COR-L47 (cell line): ENCODE data around the gene SLAMF9.
"Not testable (repeated sequence)": the region's sequence is repeated elsewhere in the genome, so short reads cannot be mapped to it uniquely, and the experiment has no call there.

ENCODE experiments used
- DNase-seq: peaks from one replicate; lab custom pipeline; 2025; lab: John Stamatoyannopoulos, UW

The SLAMF9 gene

DNA sequence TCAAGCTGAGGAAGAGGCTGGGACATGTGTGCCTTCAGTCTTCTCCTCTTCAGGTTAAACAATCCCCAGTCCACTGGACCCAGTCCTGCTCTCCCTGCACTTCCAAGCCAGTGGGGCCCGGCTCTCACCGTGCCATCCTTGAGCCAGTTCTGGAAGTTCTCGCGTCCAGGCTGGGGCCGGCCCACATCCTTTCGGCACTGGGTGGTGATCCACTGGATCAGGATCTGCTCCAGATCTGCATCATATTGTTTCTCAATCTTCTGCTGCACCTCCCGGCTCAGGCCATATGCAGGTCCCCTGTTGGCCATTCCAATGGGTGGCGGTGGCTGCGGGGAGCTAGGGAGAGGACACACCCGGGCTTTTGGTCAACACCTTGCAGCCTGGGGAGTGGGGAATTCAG, 33.8 kb downstream of the SLAMF9 start:
- DNase-seq = no peak

DNA sequence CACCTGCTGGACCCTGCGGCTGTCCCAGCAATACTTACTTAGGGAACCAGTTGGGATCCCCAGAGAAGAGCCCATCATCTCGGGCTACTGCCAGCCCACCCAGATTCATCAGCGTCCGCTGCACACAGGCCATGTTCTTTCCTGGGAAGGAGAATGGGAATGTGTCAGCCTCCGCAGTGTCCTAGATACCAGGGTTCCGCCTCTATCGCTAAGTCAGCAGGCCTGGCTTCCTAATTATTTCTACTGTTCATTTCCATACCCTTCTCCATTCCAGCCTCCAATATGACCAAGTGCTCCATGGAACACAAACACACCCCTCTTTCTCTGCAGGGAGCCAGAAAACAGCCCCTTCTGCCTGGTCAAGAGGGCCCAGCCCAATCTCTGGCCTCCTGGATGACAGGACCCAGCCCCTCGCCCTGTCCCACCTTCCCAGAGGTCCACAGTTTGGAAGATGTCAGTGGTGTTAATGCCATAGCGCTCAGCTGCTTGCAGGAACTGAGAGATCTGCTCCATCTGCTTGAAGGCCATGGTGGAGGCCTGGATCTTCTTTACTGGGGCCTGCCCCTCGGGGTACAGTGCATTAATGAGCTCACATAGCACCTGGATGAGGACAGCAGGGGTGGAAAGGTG, 34.7 kb downstream of the SLAMF9 start:
- DNase-seq = no peak

DNA sequence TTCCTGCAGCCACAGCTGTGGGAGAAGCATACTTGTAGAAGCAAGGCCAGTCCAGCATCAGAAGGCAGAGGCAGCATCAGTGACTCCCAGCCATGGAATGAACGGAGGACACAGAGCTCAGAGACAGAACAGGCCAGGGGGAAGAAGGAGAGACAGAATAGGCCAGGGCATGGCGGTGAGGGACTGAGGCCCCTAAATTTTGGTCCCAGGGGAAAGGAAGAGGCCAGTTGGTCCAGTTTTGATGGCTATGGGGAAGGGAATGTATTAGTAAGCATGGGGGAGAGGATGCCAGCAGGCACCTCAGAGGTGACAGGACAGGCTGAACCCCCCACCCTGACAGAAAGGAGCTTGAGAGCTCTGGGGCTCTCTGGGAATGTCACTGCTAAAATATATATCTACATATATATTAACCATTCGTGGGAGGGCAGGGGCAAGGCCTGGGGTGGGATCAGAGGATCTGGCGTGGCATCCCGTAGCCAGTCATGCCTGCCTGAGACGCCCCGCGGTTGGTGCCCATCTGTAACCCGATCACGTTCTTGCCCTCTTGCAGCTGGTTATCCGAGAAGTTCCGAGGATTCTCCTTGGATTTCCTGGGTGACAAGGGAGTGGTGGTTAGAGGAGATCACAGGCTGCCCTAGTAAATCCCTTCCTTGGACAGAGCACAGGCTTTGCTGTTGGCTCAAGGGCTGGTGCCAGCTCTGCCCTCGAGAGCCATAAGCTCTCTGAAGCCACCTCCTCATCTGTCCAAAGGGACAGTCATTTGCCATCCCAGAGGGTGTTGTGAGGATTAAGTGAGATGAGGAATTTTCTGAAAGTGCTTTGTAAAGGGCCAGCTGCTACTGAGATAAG, 35.5 kb downstream of the SLAMF9 start:
- DNase-seq = no peak

DNA sequence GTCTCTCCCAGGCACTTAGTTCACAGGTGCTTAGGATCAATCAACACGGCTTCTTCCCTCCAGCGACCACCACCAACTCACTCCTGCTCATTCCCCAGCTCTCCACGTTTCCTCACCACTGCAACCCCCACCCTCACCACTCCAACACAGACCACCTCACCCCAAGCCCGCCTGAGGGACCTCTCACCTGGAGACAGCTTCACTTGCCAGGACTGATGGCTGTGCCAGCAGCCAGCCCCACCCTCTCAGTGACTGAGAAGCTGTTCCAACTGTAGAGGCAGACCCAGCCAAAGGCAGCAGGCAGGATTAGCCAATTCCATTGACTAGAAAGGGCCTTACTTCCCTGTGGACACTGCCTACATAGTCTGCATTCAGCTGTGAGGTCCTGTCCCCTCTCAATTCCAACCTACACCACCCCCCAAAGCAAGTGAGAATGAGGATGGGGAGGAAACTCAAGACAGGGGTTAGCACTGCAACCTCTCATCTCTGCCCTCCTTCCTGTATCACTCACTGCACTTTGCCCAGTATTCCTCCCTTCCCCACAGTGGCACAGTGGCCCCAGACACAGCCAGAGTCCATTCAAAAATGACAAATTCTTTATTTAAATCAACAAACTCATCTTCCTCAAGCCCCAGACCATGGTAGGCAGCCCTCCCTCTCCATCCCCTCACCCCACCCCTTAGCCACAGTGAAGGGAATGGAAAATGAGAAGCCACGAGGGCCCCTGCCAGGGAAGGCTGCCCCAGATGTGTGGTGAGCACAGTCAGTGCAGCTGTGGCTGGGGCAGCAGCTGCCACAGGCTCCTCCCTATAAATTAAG, 36.3 kb downstream of the SLAMF9 start:
- DNase-seq = no peak

DNA sequence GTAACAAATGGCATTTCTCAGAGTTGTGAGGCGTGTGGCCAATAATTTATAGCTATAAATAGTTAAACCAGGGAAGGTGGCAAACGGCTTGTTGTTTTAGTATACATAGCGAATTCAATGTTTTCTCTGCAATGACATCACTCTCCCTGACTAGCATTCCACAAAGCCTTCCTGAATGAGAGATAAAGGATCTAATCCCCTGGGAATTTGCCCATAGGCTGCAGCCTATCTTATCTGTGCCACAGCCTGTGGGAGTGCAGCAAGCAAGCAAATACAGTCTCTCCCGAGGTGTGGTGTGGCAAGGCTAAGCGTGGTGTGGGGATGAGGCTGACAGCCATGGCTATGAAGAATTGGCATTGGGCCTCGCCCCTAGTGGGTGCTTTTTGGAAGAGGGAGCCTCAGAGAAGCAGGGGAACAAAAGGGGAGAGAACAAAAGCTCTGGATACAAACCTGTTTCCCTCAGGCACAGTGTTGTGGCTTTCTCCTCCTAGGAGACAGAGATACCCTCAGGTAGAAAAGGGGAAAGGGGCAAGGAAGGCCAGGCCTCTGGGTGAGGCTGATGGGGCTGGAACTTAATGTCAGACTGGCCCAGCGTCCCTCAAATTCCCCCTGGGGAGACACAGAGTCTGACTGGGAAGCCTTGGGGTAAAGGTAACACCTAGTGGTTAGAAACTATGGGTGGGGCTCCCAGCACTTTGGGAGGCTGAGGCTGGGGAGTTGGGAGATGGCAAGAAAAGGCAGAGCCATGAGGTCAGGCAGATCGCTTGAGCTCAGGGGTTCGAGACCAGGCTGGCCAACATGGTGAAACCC, 37.6 kb downstream of the SLAMF9 start:
- DNase-seq = no peak

DNA sequence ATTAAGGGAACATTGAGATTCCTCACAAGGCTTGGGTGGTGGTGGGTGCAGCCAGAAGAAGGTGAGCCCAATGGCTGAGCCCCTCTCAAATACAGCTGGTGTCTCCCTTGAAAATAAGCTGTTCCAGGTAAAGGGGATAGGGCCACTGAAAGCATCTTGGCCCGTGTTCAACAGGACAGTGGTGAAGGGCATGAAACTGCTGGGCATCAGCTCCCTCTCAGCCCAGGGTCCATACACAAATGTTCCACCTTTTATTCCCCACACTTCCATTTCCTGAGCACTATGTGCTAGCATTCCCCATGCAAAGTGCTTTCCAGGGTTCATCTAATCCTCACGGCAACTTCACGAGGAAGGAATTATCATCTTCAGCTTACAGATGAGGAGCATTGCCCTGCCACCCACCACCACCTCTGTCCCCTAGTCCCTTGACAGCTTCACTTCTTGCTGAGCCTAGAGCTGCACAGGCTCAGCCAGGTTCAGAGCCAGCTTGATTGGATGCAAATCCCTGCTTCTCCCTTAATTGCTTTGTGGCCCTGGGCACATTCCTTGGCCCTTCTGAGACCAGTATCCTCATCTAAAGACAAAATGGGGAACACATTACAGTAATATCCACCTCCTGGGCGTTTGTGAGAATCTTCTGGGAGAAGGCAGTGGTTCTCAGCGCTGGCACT, 38.3 kb downstream of the SLAMF9 start:
- DNase-seq = no peak

DNA sequence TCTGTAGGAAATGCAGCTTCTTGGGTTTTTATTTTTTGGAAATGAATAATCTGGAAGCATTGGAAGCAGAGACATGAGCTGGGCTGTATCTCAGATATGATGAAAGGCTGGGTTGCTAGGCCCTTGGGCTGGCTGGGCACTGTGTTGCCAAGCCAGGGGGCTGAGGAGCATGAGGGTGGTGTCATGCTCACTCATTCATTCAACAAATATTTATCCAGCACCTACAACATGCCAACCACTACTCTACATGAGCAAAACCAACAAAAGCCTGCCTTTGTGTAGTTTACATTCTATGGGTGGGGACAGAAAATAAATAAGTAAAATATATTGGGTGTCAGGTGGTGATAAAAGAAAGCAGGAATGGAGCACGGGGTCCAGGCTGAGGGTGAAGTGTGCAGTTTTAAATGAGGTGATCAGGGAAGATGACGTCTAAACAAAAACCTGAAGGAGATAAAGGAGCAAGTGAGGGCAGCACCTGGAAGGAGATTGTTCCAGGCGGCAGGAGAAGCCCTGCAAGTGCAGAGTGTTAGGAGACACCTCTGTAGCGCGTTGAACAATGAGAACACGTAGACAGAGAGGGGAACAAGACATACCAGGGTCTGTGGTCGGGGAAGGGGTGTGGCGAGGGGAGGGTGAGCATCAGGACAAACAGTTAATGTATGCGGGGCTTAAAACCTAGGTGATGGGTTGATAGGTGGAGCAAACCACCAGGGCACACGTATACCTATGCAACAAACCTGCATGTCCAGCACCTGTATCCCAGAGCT, 39.6 kb downstream of the SLAMF9 start:
- DNase-seq = no peak

DNA sequence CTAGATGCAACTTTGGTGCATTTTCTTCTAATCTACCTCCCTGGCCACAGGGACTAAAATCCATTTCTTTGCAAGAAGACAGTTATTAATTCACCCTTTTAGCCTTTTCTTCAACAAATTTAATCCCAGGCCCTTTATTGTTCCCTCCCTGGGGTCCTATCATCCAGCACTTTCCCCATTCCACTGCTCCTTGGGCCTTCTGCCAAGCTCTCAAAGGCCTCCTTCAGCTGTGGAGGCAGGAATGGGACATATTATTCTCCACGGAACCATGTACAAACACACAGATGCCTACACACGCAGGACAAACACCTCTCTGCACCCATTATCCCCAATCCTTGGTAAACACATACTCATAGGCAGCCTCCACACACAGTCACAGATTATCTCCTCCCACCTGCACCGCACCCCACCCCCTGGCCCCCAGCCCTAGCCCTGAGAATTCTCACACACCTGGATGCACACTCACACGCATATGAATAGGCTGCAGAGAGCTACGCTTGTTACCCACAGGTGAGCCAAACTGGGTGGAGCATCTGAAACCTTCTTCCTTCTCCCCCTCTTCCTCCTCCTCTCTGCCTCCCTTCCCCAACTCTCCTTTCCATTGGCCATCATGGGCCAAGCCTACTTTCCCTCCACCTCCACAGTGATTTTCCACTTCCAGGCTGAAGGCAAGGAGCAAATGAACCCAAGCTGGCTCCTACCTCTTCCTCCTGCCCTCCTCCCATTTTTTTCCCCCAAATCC, 40.4 kb downstream of the SLAMF9 start:
- DNase-seq = no peak

DNA sequence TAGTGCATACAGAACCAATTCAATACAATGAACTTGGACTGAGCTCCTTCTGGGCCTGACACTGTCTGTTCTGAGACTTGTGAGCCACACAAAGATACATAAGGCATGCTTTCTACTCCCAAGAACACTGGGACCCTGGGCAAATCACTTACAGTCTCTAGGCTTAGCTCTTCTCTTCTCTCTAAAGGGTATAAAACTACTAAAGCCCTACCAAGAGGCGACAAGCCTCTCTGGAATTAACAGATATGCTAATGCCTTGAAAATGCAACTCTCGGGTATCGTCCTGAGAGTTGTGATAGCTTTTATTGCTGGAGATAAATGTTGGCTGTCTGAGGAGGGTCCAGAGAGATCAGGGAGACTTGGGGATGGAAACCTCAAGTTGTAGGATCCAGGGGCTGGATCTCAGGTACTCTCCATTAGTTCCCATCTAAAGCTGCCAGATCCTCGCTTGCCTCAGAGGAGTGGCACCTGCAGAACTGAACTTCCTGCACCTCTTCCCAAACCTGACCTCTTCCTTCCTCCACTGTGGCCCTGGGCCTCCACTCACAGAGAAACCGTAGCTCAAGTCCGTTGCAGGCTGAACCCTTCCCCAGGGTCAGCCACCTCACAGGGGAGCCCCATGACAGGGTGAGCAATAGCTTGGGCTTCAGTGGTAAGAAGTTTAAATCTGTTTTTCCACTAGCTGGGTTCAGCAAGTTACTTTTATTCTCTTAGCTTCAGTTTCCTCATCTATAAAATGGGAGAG, 42.5 kb downstream of the SLAMF9 start:
- no peak for DNase-seq

DNA sequence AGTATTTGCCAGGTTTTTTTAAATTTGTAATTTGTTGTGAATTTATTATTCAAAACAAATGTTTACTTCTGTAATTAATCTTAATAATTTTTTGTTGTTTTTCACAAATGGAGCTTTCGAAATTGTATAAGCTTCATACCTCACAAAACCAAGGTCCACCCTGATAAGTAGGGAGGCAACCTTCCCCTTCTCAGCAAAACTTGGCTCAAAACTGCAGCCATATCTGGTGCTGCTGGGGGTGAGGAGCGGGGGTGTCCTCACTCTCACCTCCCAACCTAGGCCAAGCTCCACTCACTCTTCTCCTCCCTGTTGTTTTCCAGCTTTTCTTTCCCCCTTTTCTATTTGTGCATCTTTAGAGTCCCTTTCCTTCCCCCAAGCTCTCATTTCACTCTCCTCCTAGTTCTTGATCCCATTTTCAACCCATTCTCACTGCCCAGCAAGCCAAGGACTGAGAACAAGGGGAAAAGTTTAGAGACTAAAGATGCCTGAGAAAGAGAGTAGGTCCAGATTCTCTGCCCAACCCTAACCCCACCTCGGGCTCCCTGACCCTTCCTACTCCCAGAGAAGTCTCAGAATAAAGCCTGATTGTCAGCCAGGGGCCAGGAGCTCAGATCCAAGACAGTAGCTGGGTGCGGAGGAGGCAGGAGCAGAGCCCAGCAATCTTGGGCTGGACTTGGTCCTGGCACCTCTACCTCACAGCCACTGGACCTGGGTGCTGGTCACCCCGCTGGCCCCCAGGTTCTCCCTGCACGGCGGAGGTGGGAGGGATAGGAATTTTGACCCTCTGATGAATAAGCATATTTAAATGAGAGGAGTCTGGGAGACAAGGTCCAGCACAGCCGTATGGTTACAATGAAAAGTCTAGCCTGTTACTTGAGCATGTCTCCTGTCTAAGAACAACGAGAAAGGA, 45.8 kb downstream of the SLAMF9 start:
- no peak for DNase-seq

DNA sequence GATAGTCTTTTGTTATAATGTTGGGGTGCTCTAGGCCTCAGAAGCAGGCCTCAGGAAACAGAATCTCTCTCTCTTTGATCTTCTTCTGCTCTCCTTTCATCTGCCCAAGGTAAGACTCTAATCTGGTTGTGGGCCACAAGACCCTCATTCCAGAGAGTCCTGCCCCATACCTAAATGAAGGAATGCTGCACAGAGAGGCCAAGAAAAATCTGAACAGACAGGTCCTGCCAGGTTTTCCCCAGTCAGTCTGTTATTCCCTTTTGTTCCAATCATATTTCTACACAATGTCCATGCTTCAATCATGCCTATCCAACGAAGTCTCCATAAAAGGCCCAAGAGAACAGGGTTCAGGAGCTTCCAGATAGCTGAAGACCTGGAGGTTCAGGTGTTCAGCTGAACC, 47.1 kb downstream of the SLAMF9 start:
- DNase-seq = no peak

DNA sequence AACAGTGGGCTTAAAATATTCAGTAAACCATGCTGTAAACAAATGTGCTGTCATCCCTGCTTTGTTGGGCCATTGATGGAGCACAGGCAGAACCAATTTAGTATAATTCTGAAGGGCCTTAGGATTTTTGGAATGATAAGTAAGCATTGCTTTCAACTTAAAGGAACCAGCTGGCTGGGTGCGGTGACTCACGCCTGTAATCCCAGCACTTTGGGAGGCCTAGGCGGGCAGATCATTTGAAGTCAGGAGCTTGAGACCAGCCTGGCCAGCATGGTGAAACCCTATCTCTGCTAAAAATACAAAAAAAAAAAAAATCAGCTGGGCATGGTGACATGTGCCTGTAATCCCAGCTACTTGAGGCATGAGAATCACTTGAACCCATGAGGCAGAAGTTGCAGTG, 50.0 kb downstream of the SLAMF9 start:
- DNase-seq = not testable (repeated sequence)

DNA sequence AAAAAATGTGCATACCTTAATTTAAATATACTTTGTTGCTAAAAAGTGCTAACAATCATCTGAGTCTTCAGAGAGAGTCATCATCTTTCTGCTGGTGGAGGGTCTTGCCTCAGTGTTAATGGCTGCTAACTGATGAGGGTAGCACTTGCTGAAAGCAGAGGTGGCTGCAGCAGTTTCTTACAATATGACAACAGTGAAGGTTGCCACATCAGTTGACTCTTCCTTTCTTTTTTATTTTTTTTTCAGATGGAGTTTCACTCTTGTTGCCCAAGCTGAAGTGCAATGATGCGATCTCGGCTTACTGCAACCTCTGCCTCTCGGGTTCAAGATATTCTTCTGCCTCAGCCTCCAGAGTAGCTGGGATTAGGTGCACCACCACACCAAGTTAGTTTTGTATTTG, 51.5 kb downstream of the SLAMF9 start:
- DNase-seq = no peak
